Measurements from ENCODE around the gene STIMATE.

STIMATE gene

DNA sequence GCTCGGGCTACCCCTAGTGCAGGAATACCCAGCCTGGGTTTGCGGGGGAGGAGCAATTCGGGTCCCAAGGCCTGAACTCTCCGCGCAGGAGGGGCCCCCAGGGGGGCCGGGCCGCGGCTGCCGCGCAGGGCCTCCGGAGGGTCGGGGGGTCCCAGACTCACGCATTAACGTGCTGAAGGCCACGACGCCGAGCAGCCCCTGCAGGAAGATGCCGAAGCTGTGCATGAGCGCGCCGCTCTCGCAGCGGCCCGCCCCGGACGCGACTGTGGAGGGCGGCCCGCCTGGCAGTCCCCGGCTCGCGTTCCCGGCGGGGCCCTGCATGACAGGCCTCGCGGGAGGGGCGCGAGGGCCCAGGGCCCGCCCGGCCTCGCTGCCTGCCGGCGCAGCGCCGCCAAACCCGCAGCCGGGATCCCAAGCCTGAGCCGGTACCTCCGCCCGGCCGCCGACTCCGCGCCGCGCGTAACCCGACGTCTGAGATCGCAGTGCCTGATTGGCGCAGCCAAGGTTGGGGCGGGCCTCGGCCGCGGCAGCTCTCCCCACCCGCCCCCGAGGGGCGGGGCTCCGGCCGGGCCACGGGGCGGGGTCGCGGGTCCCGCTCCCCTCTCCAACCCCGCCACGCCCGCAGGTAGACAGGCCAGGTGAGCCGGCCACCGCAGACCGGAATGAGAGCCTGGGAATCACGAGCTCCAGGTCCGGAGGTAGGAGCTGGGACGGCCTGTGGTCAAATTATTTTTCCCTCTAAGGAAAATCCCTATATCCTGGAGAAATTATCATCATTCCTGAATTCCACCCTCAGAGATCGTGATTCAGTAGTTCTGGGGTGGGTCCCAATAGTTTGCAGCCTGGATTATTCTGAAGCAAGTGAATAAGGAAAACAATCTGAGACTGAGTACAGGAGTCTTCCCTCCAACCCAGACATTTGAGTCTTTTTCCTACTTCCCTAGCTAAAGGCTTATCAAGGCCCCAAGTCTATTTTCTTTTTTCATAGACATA, at the start of gene STIMATE:
Gene STIMATE (minus strand): TSS at position 419 of the 993 bp plus-strand sequence. CDS start 98 bp downstream, at position 321.
- peak; percentile 67 for DNase-seq

DNA sequence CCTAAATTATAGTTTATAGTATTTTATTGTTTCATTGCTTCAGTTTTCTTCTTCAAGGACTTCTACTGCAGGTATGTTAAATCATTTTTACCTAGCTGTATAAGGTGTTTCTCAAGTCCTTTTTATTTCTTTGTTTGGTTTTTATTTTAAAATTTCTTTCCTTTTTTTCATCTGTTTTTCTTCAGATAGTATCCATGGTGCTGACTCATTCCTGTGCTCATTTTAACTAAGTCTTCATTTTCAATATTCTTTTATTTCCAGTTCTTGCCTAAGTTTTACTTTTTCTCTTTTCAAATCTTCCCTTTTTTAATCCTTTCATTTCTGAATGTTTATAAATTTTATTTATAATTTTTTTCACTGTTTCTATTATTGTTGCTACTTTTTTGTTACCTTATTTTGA, 42.3 kb upstream of the STIMATE start:
- no peak for DNase-seq

DNA sequence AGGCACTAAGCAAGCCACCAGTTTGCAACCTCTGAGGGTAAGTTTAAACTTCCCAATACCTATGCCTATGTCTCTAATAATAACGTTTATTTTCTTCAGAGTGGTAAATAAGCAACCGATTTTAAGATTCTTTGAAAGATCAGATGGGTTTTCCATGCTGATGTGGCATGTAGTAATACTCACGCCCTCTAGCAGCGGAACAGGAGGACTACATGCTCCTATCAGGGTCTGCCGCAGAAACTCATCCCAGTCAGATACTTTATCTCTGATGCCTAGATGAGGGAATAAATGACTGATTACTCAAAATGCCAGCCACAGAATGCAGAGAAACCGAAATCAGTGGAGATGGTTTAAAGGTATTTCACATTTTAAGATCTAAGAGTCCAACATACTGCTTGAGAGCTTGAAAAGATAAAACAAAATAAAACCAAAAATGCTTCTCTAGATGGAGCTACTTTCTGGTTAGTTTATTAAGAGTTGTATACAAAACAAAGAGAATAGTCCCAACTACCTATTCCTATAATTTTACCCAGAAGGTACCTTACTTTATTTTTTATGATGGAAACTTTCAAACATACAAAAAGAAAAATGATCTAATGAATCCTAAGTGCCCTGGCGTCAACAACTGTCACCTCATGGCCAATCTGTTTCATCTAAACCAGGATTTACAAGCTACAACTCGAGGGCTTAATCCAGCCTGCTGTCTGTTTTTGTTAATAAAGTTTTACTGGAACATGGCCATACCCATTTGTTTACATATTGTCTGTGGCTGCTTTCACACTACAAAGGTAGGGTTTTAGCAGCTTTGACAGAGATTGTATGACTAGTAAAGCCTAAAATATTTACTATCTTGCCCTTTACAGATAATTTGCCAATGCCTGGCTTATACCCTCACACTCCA, 37.5 kb upstream of the STIMATE start:
- no peak for DNase-seq

DNA sequence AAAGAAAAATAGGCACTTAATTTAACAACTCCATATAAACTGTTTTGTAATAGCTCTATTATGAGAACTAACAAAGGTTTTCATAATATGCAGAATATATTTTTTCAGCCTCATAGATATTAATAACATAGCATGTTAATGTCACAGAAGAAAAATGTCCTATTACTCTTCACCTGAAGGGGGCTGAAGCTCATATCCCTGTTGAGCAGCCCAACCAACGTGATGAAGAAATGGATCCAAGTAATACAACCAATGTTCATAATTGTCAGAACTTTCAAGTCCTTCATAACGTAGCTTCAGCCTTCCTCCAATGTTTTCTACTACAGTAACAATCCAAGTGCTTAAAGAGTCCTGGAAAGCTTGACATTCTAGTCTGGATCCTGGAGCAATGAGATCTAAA, 34.5 kb upstream of the STIMATE start:
- DNase-seq: no peak

DNA sequence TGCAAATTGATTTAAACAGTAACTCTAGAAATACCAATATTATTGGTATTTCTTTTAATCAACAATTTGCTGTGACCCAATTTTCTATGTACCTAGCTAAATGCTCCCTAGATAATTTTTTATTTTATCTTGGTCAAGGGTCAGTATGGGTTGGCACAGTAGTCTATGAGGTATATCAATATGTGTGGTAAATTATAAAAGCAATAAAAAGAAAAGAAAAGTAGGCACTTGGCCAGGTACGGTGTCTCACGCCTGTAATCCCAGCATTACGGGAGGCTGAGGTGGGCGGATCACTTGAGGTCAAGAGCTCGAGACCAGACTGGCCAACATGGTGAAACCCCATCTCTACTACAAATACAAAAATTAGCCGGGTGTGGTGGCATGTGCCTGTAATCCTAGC, 34.0 kb upstream of the STIMATE start:
- no peak for DNase-seq

DNA sequence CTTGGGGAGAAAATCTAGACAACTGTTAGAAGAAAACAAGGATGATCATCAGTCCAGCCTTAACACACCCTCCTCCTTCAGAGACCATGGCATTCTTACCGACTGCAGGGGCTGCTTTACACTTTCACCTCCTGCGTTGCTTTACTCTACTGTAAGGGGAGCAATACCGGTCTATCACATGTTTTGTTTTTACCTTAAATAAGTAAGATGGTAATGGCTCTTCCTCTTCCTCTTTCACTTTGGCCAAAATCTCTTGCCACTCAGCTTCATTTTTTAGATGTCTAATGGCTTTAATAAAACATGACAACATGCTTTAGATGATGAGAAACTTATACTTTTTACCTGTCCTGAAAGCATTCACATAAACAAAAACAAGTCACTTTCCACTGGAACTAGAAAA, 33.4 kb upstream of the STIMATE start:
- DNase-seq: no peak

DNA sequence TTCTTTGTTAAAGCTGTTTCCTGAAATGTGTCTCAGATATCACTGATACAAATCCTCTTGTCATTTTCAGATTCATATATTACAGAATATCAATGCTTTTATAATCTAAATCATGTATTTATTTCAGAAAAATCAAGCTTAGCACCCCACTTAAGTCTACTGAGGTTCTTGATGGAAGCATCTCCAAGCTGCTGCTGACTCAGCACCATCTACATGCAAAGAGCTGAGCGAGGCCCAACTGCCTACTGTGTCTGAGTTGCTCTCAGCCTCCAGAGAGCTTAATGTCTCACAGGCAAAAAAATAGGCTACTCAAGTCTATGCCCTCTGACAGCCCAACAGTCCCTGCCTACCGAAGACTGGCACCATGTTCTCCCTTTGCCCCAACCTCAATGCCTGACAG, 29.2 kb upstream of the STIMATE start:
- DNase-seq: no peak

DNA sequence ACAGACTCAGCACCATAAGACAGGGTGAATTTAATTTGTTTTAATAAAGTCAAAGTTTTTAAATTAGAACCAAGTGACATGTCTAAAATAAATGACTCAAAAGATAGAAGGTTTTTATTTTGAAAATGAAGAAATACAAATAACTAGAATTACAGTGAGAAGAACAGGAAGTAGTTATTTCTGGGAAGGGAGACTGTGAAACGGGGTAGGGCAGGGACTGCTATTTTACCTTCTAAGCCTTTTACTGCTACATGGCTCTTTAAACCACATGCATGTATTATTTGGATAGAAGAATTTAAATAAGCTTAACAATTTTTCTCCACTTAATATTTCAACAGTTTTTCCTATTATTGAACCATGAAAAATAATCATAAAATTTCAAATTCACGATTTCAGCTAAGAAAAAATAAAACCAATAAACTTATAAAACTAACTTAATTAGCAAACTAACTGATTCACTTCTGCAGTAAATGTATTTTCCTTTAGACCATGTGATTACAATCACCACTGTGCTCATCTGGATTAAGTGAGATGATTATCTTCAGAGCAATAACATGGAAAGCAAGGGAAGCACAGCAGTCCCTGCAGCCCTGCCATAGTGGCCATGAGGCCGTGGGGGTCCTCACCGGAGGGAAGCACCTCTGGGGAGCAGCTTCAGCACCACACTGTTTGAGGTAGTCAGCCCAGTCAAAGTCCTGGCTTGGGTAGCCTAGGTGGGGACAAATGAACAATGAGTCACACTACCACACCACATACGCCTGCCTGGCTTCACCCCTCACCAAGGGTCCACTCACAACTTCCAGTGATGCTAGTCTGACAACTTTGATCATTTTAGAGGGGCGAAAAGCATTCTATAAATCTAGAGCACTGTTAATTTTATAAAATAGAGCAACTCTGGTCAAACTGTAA, 28.3 kb upstream of the STIMATE start:
- no peak for DNase-seq

DNA sequence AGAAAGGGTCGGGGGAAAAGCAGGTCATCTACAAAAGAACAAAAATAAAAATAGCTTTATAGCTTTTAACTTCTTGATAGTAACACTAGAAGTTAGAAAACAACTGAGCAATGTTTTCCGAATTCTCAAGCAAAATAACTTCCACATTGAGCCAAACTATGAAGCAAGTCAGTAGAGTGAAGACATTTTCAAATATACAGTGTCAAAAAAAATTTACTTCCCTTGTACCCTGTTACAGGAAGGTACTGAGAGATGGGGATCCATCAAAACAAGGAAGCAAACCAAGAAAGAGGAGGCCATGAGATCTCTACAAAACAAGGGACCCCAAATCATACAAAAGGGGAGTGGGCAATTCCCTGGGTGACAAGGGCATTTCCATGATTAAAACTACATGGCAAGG, 26.6 kb upstream of the STIMATE start:
- no peak for DNase-seq

DNA sequence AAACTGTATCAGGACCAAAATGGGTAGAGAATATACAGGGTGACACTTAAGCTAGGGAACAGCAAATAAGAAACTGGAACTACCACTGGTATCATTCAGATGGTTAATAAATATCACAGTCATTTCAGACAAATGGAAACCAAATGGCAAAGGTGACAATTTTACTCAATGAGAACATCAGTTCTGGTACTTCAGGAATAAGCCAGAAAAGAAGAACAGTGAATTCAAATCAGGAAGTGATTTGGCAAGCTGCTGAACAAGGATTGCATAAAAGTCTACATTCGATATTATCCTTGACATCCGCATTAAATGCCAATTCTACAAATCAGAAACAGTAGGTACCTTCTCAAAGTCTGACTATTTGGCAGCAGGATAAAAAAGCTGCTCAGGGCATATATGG, 23.5 kb upstream of the STIMATE start:
- DNase-seq: no peak

DNA sequence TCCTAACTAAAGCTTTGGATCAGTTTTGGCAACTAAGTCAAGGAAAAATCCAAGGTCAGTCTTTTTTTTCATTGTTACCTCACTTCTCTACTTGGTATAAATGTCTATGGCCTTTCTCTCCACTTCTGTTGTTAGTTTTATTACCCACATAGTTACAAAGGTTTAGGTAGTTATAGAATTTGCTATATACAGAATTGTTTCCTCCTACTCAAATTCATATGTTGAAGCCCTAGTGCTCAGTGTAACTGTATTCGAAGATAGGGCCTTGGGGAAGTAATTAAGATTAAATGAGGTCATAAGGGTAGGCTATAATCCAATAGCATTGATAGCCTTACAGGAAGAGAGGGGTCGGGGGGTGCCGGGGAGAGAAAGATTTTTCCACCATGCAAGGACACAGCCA, 19.7 kb upstream of the STIMATE start:
- no peak for DNase-seq

DNA sequence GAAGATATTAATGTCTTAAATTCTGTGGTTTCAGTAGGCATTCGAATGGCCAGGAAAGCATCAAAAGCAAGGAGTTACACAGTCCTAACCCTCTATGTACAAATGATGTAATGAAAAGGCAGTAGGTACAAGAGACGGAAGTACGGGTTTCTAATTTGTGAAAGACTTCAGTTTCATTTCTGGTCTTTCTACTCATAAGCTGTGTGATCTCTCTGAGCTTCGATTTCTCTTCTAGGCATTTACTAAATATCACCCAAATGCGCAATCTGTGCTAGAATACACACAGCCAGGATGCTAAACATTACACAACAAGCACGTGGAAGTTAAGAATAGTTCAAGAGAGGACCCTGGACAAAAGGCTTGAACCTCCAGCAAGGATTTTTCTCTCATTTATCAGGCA, 17.9 kb upstream of the STIMATE start:
- DNase-seq: no peak

DNA sequence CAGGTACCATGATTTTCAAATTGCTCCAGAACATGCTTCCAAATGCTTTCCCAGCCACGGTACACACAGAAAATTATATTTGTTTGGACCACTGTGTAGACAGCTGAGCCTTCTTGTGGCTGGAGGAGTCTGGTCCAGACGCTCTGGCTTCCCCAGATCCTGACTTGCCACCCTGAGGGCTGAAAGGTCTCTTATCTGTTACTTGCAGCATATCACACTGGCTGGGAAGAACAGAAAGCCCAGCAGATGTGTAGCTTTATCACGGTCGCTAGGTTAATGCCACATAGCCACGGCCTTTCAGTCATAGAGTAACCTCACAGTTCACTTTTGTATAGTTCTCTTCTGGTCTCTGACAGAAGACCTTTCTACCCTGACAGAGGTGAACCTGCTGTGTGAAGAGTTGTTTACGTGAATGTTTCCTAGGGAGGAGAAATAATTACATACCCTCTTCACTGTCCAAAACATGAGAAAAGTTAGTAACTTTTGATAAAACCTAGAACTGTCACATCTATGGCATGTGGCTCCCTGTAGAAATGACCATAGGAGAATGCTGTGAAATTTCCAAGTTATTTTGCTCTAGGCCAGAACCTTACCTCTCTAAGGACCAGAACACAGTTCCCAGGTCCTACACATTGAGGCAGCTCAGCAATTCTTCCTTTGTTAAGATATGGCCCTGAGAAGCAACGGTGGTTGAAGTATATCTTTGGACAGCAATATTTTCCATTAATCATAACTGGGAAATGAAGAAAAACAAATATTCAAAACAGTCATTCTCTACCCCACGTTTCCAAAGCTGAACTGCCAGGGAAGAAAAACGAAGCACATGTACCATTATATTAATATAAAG, 15.8 kb upstream of the STIMATE start:
- DNase-seq: no peak

DNA sequence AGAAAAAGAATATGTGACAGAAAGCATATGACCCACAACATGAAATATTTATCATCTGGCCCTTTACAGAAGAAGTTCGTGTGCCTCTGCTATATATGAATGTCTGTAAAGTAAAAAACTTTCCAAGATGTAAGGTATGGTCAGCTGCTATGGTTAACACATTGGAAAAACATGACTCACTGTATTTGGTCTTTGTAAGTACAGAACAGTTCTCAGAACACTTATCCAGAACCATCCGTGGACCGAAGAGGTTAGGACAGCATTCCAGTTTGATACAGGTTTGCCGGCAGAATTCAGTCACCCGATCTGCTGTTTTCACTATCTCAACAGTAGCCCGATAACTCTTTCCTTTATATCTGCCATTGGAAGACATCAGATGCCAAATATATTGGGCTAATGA, 13.5 kb upstream of the STIMATE start:
- DNase-seq: no peak

DNA sequence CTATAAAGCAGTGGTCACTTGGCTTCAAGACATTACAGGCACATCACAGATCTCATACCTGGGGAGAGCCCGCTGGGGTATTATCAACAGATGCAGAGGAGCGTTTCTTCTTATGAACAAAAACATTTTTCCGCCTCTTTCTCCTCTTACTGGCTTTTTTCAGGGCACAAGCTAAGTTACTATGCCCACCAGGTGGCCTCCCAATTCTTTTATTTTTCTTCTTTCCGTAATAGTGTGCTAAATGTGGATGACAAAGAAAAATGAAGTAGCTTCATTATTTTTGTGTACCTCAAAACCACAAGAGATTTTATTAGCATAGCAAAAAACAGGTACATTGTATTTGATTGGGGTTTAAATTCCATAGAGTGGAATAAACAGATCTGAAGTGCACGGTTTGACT, 10.1 kb upstream of the STIMATE start:
- DNase-seq: no peak

DNA sequence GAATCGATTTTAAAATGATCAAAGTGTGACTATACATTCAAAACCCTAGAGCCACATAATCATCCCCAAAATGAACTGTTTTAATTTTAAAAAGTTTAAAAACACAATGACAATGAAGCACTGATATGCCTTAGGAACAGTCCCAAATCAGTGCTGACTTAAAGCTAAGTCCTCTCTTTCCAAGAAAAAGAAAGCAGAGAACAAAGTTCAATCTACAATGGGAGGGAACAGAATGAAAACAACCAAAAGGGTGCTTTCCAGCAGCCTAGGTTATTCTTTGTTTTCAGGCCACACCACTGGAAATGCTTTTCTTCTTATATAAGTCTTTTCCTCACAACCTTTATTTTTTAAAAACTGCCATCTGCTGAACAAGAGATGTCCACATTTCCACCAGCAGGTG, 7.2 kb upstream of the STIMATE start:
- DNase-seq: no peak

DNA sequence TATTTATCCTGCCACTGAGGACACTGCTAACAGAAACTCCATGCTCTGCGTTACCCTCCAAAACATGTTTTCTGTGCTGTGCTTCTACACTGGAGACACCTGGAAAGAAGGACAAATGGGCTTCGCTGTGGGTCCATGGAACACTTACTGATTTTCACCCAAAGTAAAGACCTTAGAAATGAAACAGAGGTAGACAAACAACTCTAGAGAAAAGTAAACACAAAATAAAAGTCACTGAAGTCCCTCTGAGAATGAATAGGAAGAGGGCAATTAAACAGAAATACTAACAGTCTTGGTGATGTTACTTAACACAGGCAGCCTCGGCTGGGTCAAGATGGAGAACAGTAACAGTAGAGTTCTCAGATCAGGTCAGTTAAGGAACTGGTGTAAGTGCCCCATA, 6.7 kb upstream of the STIMATE start:
- no peak for DNase-seq

DNA sequence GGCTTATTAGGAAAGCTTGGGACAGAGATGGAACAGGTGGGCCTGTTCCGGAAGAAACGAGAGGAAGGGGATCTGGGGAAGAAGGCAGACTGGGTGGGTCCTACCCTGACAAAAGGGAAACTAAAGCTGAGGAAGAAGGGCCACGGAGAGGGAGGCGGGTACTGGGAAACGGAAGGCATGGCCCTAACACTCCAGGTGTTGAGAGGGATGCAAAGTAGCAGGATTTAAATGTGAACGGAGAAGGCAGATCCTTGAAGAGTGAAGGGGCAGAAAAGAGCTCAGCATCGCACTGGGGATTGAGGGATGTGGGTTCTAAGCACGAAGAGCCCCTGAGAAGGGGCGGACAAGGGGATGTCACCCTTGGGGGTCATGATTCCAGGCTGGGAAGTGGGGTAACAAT, 735 bp downstream of the STIMATE start:
- DNase-seq: no peak

DNA sequence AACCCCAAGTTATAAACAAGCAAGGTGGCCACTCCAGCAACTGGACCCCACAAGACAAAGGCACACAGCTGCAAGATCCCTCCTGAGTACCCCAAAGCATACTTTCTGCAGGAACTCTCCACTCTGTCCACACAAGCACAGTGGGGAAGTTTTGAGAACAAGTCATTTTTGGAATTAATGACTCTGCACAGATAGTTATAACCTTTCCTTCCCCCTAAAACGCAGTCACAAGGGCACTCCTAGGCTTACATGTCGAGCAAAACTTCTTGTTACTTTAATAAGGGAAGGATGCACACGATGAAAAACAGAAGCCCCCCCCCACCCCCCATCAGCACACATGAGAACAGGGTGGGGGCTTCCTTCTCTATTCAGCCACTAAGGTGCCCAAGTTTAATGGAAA, 1.2 kb downstream of the STIMATE start:
- no peak for DNase-seq

DNA sequence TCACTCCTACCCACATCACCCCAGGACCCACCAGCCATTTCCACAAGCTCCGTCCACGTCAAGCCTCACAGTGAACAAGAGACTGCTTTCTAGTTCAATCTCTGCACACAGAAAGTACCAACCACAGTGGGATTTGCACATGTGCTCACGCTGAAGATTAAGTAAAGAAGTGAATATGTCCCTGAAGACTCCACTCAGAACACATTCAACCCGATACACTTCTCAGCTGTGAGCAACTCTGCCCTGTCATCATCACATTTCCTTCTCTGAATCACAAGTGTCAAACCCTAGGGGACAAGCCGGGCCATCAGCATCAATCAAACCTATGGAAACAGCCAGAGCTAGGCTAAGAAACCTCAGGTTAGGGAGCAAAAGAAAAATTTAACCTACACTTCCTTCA, 1.9 kb downstream of the STIMATE start:
- DNase-seq: no peak

DNA sequence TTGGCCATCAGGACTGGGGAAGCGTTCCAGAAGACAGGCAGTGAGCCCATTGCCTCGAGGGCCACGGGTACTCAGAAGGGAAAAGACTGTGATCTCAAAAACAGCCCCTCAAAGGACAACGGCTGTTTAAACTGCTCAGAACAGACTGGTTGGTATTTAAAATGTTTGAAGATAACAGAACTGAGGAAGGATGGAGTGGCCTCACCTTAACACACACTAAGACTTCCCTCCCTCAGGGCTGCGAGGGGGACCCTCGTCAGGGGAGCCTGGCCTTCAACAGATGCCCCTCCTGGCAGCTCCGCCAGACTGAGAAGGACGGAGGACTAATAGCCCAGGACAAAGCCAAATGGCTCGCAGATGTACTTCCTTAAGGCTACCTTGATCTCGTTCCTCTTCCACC, 2.6 kb downstream of the STIMATE start:
- DNase-seq: no peak

DNA sequence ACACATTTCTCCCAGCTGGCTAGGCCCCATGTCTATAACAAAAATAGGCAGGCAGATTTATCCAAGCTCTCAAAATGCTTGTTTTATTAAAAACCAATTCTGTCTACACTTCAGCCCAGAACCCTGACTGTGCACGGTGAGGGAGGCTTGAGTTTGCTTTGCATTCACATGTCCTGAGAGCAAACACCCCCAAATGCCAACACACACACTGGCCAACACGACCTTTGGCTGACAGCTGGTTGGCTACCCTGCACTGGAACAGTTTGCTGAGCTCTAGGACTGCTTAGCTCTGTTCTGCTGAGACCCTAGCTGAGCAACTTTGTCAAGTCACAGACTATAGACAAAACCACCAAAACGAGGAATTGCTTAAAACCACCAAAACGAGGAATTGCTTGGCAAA, 3.6 kb downstream of the STIMATE start:
- DNase-seq: no peak
